Loucy (cell line): ENCODE results near the gene XPNPEP1.

Source experiments
- CTCF ChIP-seq: fragments of 200-600 bp; sonication (generic); conservative IDR thresholded peaks from 2 replicates; pipeline ENCODE4 v1.5.1; 2014; ENCODE audit warnings: mild to moderate bottlenecking, antibody characterized with exemption, low read length
- EZH2phosphoT487 ChIP-seq: fragments of 200-600 bp; IDR thresholded peaks from 2 replicates; pipeline ENCODE4 v1.6.1; 2018; ENCODE audit warnings: antibody characterized with exemption, mild to moderate bottlenecking, moderate library complexity, borderline replicate concordance

GRCh38 chr10:109889867-109890266 is 33.4 kb downstream of the XPNPEP1 start:
- no peak for TF ChIP-seq CTCF
- TF ChIP-seq EZH2phosphoT487, result no peak
